Measurements from ENCODE around the gene NXPE3.

Gene NXPE3

GRCh38 chr3:101861212-101861788, 82.3 kb downstream of the NXPE3 start:
- peak; percentile 46 for DNase-seq
- in situ Hi-C loops (cut with HindIII; ENCODE audit: low pct_ligation_motif_present, low pct_unique_long_range_greater_than_20kb, low sequenced_read_pairs): loop anchor here (25.0 kb wide), 1 partner anchor 226 kb away; no protein-coding TSS in a partner anchor

DNA sequence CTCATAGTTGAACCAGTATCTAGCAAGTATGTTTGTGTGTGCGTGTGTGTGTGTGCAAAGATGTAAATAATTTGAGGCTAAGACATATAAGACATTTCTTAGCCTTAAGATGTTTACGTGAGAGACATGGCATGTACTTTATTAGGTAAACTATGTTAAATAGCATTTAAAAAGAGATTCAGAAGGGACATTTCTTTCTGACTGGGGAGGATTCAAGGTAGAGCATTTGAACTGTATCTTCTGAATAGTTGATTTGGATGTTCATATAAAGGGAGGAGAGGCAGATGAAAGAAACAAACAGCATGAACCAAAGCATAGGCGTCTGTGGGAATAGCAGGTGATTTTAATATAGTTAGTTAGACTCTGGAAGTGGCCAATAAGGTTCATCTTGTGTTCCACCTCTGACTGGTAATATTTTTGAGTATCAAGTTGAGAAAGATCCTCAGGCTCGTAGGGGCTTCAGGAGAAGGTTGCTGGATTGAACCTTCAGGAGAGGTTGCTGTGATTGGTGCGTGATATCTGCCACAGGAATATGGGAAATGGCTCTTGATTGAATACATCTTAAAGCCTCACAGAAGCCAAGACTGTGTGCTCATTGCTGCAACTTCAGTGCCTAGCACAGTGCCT, 82.9 kb downstream of the NXPE3 start:
- DNase-seq: peak; percentile 71
- in situ Hi-C loops (cut with HindIII; ENCODE audit: low pct_ligation_motif_present, low pct_unique_long_range_greater_than_20kb, low sequenced_read_pairs): loop anchor here (25.0 kb wide), 1 partner anchor 225 kb away; no protein-coding TSS in a partner anchor

- DNase-seq: peak; percentile 62
- in situ Hi-C loops (cut with HindIII; ENCODE audit: low pct_ligation_motif_present, low pct_unique_long_range_greater_than_20kb, low sequenced_read_pairs): loop anchor here (25.0 kb wide), 1 partner anchor 225 kb away; no protein-coding TSS in a partner anchor
Measured at GRCh38 chr3:101862416-101863165, 83.6 kb downstream of the NXPE3 start.

- in situ Hi-C loops (cut with HindIII; ENCODE audit: low pct_ligation_motif_present, low pct_unique_long_range_greater_than_20kb, low sequenced_read_pairs): loop anchor here (25.0 kb wide), 1 partner anchor 222 kb away; no protein-coding TSS in a partner anchor
- peak; percentile 30 for DNase-seq
Measured at GRCh38 chr3:101864926-101865325, 85.9 kb downstream of the NXPE3 start.

GRCh38 chr3:101865751-101866509, 86.9 kb downstream of the NXPE3 start:
- DNase-seq: peak; percentile 50
- in situ Hi-C loops (cut with HindIII; ENCODE audit: low pct_ligation_motif_present, low pct_unique_long_range_greater_than_20kb, low sequenced_read_pairs): loop anchor here (25.0 kb wide), 1 partner anchor 221 kb away; no protein-coding TSS in a partner anchor

DNA sequence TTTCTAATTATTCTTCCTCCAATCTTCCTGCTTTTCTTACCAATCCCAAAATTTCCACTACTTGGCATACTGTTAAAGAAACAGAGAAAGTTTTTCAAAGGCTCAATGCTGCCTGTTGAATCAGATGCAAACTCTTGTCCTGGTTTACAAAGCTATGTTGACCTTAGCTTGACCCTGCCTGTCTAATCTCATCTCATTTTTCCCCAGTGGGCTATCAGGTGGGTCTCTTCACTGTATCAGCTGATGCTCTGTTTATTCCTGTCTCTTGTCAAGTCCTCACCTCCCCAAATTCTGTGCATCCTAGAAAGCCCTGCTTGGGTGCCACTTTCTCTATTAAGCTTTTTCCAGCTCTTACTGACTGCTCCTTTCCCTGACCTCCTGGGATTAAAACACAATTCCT, 88.5 kb downstream of the NXPE3 start:
- in situ Hi-C loops (cut with HindIII; ENCODE audit: low pct_ligation_motif_present, low pct_unique_long_range_greater_than_20kb, low sequenced_read_pairs): loop anchor here (25.0 kb wide), 1 partner anchor 220 kb away; no protein-coding TSS in a partner anchor
- DNase-seq: peak; percentile 13

GRCh38 chr3:101867996-101868395, 89.0 kb downstream of the NXPE3 start:
- in situ Hi-C loops (cut with HindIII; ENCODE audit: low pct_ligation_motif_present, low pct_unique_long_range_greater_than_20kb, low sequenced_read_pairs): loop anchor here (25.0 kb wide), 1 partner anchor 219 kb away; no protein-coding TSS in a partner anchor
- DNase-seq: peak; percentile 25

- DNase-seq: peak; percentile 18
- in situ Hi-C loops (cut with HindIII; ENCODE audit: low pct_ligation_motif_present, low pct_unique_long_range_greater_than_20kb, low sequenced_read_pairs): loop anchor here (25.0 kb wide), 1 partner anchor 219 kb away; no protein-coding TSS in a partner anchor
Measured at GRCh38 chr3:101868534-101869464, 89.8 kb downstream of the NXPE3 start.

- in situ Hi-C loops (cut with HindIII; ENCODE audit: low pct_ligation_motif_present, low pct_unique_long_range_greater_than_20kb, low sequenced_read_pairs): loop anchor here (25.0 kb wide), 1 partner anchor 217 kb away; no protein-coding TSS in a partner anchor
- DNase-seq: no peak
Measured at GRCh38 chr3:101870138-101870537, 91.1 kb downstream of the NXPE3 start.

GRCh38 chr3:101873619-101874018, 94.6 kb downstream of the NXPE3 start:
- in situ Hi-C loops (cut with HindIII; ENCODE audit: low pct_ligation_motif_present, low pct_unique_long_range_greater_than_20kb, low sequenced_read_pairs): loop anchor here (25.0 kb wide), 1 partner anchor 214 kb away; no protein-coding TSS in a partner anchor
- DNase-seq: no peak

DNA sequence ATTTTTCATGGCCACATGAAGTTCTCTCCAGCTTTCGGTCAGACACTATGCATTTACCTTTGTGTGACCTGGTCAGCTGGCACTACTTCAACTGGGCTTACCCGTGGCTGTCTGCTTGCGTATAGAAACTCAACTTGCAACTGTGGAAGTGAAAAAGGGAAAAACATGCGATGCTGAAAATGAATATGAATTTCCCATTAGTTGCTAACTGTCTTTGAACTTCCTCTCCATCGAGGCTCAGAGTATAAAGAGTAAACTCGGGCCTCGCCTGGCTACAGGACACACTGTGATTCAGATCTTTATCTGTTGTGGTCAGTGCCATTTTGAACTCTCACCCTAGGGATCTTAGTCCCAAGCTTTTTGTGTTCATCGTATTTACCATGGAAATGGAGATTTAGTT, 97.1 kb downstream of the NXPE3 start:
- no peak for DNase-seq
- in situ Hi-C loops (cut with HindIII; ENCODE audit: low pct_ligation_motif_present, low pct_unique_long_range_greater_than_20kb, low sequenced_read_pairs): no loop called here

Measured in ACHN (cell line).